ENCODE results near the gene EPHA2.

The EPHA2 gene

DNA sequence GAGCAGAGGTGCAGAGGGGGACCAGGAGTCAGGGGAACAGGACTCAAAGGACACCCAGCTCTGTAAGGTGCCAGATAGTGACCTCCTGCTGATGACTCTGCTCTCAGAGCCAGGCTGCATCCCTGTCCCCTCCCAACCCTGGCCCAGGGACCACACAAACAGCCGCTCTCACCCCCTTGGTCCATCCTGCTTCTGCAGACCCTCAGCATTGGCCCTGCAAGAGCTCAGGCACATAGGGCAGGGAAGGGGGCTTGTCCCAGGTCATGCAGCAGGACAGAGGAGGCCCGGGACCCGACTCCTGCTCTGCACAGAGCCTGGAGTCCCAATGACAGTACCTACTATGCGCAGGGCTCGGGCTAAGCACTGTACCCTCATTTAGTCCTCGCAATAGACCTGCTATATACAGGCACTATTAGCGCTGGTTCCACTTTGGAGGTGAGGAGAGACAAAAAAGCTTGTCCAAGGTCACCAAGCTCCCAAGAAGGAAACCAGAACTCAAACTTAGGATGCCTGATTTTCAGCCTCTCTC is 15.7 kb downstream of the EPHA2 start:
- TF ChIP-seq, protein P1, sequence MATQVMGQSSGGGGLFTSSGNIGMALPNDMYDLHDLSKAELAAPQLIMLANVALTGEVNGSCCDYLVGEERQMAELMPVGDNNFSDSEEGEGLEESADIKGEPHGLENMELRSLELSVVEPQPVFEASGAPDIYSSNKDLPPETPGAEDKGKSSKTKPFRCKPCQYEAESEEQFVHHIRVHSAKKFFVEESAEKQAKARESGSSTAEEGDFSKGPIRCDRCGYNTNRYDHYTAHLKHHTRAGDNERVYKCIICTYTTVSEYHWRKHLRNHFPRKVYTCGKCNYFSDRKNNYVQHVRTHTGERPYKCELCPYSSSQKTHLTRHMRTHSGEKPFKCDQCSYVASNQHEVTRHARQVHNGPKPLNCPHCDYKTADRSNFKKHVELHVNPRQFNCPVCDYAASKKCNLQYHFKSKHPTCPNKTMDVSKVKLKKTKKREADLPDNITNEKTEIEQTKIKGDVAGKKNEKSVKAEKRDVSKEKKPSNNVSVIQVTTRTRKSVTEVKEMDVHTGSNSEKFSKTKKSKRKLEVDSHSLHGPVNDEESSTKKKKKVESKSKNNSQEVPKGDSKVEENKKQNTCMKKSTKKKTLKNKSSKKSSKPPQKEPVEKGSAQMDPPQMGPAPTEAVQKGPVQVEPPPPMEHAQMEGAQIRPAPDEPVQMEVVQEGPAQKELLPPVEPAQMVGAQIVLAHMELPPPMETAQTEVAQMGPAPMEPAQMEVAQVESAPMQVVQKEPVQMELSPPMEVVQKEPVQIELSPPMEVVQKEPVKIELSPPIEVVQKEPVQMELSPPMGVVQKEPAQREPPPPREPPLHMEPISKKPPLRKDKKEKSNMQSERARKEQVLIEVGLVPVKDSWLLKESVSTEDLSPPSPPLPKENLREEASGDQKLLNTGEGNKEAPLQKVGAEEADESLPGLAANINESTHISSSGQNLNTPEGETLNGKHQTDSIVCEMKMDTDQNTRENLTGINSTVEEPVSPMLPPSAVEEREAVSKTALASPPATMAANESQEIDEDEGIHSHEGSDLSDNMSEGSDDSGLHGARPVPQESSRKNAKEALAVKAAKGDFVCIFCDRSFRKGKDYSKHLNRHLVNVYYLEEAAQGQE (IDR thresholded peaks at IDR 0.05; ENCODE audit: insufficient read depth in 1 of 2, low read depth in 2 of 2, low read length in 2 of 2) = no peak
- TF ChIP-seq FOXP2 (optimal IDR thresholded peaks at IDR 0.05; ENCODE audit: borderline replicate concordance, extremely low read depth, extremely low read length, insufficient read depth) (no peak), SIN3A (IDR thresholded peaks at IDR 0.05; ENCODE audit: borderline replicate concordance, insufficient read depth, low read length) (no peak), POLR2AphosphoS5 (IDR thresholded peaks at IDR 0.05; ENCODE audit: low read depth, low read length) (no peak), TAF1 (IDR thresholded peaks at IDR 0.05; ENCODE audit: borderline replicate concordance, insufficient read depth, low read length) (no peak)

DNA sequence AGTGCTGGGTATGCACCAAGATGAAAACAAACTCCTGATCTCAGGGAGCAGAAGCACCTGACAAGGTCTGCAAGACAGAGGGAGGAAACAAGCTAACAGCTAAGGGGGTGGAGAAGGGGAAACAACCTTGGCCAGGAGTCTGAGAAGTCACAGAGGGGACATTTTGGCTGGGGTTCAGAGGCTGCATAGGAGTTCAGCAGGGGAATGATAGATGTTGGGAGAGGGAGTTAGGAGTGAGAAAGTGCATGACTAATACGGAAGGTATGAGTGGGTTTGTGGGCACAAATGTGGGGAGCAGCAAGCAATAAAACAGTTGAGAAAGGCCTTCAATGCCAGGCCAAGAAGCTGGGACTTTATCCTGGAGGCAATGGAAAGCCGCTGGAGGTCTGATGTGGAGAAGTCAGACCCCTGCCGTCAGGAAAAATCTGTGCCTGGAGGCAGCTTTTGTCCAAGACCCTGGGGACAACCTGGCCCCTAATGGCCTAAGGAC is 16.4 kb downstream of the EPHA2 start:
- TF ChIP-seq POLR2AphosphoS5 (IDR thresholded peaks at IDR 0.05; ENCODE audit: low read depth, low read length) (no peak), TAF1 (IDR thresholded peaks at IDR 0.05; ENCODE audit: borderline replicate concordance, insufficient read depth, low read length) (no peak), FOXP2 (optimal IDR thresholded peaks at IDR 0.05; ENCODE audit: borderline replicate concordance, extremely low read depth, extremely low read length, insufficient read depth) (no peak), SIN3A (IDR thresholded peaks at IDR 0.05; ENCODE audit: borderline replicate concordance, insufficient read depth, low read length) (no peak)
- TF ChIP-seq, protein P1 (IDR thresholded peaks at IDR 0.05; ENCODE audit: insufficient read depth in 1 of 2, low read depth in 2 of 2, low read length in 2 of 2) = no peak

DNA sequence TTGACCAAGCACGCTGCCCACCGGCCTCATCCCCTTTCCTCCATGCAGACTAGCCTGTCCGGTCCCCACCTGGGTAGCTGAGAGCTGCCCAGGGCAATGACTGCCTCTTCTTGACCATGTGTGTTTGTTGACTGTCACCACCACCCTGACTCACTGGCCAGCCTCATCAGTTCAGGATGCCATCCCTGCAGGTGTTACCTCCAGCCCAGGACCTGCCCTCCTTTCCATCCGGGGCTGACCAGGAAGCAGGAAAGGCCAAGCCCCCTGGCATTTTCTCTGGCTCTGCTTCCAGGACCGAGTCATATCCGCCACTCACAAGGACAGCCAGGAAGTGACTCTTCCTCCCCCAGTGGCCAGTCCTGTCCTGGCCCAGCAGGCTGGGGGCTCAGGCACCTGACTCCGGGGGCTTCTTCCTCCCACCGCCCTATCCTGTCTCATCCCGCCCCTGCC is 17.1 kb downstream of the EPHA2 start:
- TF ChIP-seq SIN3A (IDR thresholded peaks at IDR 0.05; ENCODE audit: borderline replicate concordance, insufficient read depth, low read length) (peak; percentile 29; the same call in 1 of the 2 replicates), POLR2AphosphoS5 (IDR thresholded peaks at IDR 0.05; ENCODE audit: low read depth, low read length) (no peak), FOXP2 (optimal IDR thresholded peaks at IDR 0.05; ENCODE audit: borderline replicate concordance, extremely low read depth, extremely low read length, insufficient read depth) (peak; percentile 51), TAF1 (IDR thresholded peaks at IDR 0.05; ENCODE audit: borderline replicate concordance, insufficient read depth, low read length) (no peak)
- TF ChIP-seq, protein P1 (IDR thresholded peaks at IDR 0.05; ENCODE audit: insufficient read depth in 1 of 2, low read depth in 2 of 2, low read length in 2 of 2) = peak in 1 of 2 experiments; percentile 36; a peak in 1 of 4 replicates

DNA sequence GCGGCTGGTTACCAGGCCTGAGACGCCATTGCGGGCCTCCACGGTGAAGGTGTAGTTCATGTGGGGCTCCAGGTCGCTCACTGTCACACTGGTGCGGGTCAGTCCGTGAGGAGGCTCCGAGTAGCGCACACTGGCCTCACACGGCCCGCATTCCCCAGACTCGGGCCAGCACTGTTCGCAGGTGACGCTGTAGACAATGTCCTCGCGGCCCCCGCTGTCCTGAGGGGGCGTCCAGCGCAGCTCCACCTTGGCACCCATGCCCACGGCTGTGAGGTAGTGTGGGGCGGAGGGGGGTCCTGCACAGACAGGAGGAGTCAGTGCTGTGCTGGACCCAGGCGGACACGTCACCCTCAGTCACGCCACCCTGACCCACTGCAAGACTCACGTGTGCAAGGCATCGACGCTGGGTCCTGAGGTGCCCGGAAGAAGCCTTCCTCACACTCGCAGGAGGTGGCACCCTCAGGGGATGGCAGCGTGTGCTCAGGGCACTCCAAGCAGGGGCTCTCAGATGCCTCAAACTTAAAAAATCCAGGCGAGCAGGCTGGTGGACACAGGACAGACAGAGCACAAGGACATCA is 17.9 kb downstream of the EPHA2 start:
- TF ChIP-seq, protein P1 (IDR thresholded peaks at IDR 0.05; ENCODE audit: insufficient read depth in 1 of 2, low read depth in 2 of 2, low read length in 2 of 2) = no peak
- TF ChIP-seq POLR2AphosphoS5 (IDR thresholded peaks at IDR 0.05; ENCODE audit: low read depth, low read length) (no peak), SIN3A (IDR thresholded peaks at IDR 0.05; ENCODE audit: borderline replicate concordance, insufficient read depth, low read length) (no peak), TAF1 (IDR thresholded peaks at IDR 0.05; ENCODE audit: borderline replicate concordance, insufficient read depth, low read length) (no peak), FOXP2 (optimal IDR thresholded peaks at IDR 0.05; ENCODE audit: borderline replicate concordance, extremely low read depth, extremely low read length, insufficient read depth) (no peak)

Data from PFSK-1 (cell line).